Stomach (tissue), 4 donors: ENCODE measurements around the gene FEV.

Experiments
- CTCF ChIP-seq, 7 experiments: fragments of 450-650 bp in 4 of 7; fragments of 200-600 bp in 3 of 7; sonication (generic) in 3 of 7; IDR thresholded peaks; one replicate each; pipeline ENCODE4 v1.5.1; 2016 to 2019; ENCODE audit warnings: antibody characterized with exemption in 7 of 7, control low read depth in 2 of 7, mild to moderate bottlenecking in 1 of 7
- POLR2A ChIP-seq, 4 donors: fragments of 450-650 bp; IDR thresholded peaks; one replicate each; pipeline ENCODE4 v1.6.1; 2016; ENCODE audit warnings: antibody characterized with exemption in 4 of 4, control low read depth in 2 of 4, mild to moderate bottlenecking in 1 of 4, moderate library complexity in 1 of 4

- TF ChIP-seq POLR2A (IDR thresholded peaks at IDR 0.05) (no peak), CTCF (IDR thresholded peaks at IDR 0.05) (no peak)
These were observed 3.7 kb upstream of the FEV start for GRCh38 chr2:218988650-218989049.
